Measurements from ENCODE around the gene HSBP1L1.
"Not testable (repeated sequence)": the region's sequence is repeated elsewhere in the genome, so short reads cannot be mapped to it uniquely, and the experiment has no call there.

Gene HSBP1L1

GRCh38 chr18:79989195-79989497 is 24.7 kb downstream of the HSBP1L1 start:
- no peak for DNase-seq
- Mint-ChIP-seq H3K27ac (peak overlapping the region; percentile 95), H3K4me1 (ENCODE audit: low read depth) (peaks cover 34% of the 10 kb centered on the region), H3K27me3 (no peaks in the 10 kb centered on the region), H3K4me3 (peak overlapping the region; percentile 94), H3K36me3 (ENCODE audit: low read depth) (peaks cover 40% of the 10 kb centered on the region), H3K9me3 (no peaks in the 10 kb centered on the region)

GRCh38 chr18:79991494-79991893 is 27.1 kb downstream of the HSBP1L1 start:
- no peak overlapping the region for H3K4me3 Mint-ChIP-seq
- no peak overlapping the region for H3K27ac Mint-ChIP-seq

GRCh38 chr18:79999701-80000100 is 35.3 kb downstream of the HSBP1L1 start:
- H3K4me3 Mint-ChIP-seq; DNase-seq; H3K27ac Mint-ChIP-seq; H3K4me1 Mint-ChIP-seq (ENCODE audit: low read depth); H3K27me3 Mint-ChIP-seq: not testable (repeated sequence)
- peaks cover 14% of the 10 kb centered on the region for H3K36me3 Mint-ChIP-seq (ENCODE audit: low read depth)
- peaks cover 17% of the 10 kb centered on the region for H3K9me3 Mint-ChIP-seq

More at GRCh38 chr18:79991494-79991893, 27.1 kb downstream of the HSBP1L1 start:
- Mint-ChIP-seq H3K36me3 (ENCODE audit: low read depth) (peaks cover 18% of the 10 kb centered on the region), H3K27me3 (no peaks in the 10 kb centered on the region), H3K4me1 (ENCODE audit: low read depth) (peaks cover 13% of the 10 kb centered on the region), H3K9me3 (no peaks in the 10 kb centered on the region)
- DNase-seq: no peak

- peaks cover 17% of the 10 kb centered on the region for H3K9me3 Mint-ChIP-seq
- peaks cover 14% of the 10 kb centered on the region for H3K36me3 Mint-ChIP-seq (ENCODE audit: low read depth)
- H3K27me3 Mint-ChIP-seq: no peaks in the 10 kb centered on the region
- no peak overlapping the region for H3K27ac Mint-ChIP-seq
- no peak overlapping the region for H3K4me3 Mint-ChIP-seq
- H3K4me1 Mint-ChIP-seq (ENCODE audit: low read depth): peaks cover 3% of the 10 kb centered on the region
- DNase-seq: no peak
These were observed 36.4 kb downstream of the HSBP1L1 start for GRCh38 chr18:80000877-80001276.

- no peak for DNase-seq
- peaks cover 20% of the 10 kb centered on the region for H3K9me3 Mint-ChIP-seq
- no peaks in the 10 kb centered on the region for H3K27me3 Mint-ChIP-seq
- H3K27ac Mint-ChIP-seq: no peak overlapping the region
- H3K36me3 Mint-ChIP-seq (ENCODE audit: low read depth): peaks cover 14% of the 10 kb centered on the region
- H3K4me1 Mint-ChIP-seq (ENCODE audit: low read depth): peaks cover 3% of the 10 kb centered on the region
- no peak overlapping the region for H3K4me3 Mint-ChIP-seq
These were observed 38.0 kb downstream of the HSBP1L1 start for GRCh38 chr18:80002468-80002867.

- no peak overlapping the region for H3K4me3 Mint-ChIP-seq
- peaks cover 27% of the 10 kb centered on the region for H3K9me3 Mint-ChIP-seq
- peaks cover 21% of the 10 kb centered on the region for H3K36me3 Mint-ChIP-seq (ENCODE audit: low read depth)
- peaks cover 2% of the 10 kb centered on the region for H3K4me1 Mint-ChIP-seq (ENCODE audit: low read depth)
- no peak for DNase-seq
- no peaks in the 10 kb centered on the region for H3K27me3 Mint-ChIP-seq
- H3K27ac Mint-ChIP-seq: no peak overlapping the region
These were observed 40.3 kb downstream of the HSBP1L1 start for GRCh38 chr18:80004600-80005342.

- peaks cover 29% of the 10 kb centered on the region for H3K9me3 Mint-ChIP-seq
- no peak for DNase-seq
- peaks cover 21% of the 10 kb centered on the region for H3K36me3 Mint-ChIP-seq (ENCODE audit: low read depth)
- no peak overlapping the region for H3K27ac Mint-ChIP-seq
- H3K4me1 Mint-ChIP-seq (ENCODE audit: low read depth): no peaks in the 10 kb centered on the region
- no peak overlapping the region for H3K4me3 Mint-ChIP-seq
- no peaks in the 10 kb centered on the region for H3K27me3 Mint-ChIP-seq
These were observed 42.3 kb downstream of the HSBP1L1 start for GRCh38 chr18:80006724-80007123.

- Mint-ChIP-seq H3K27me3 (no peaks in the 10 kb centered on the region), H3K4me1 (ENCODE audit: low read depth) (no peaks in the 10 kb centered on the region), H3K9me3 (peaks cover 36% of the 10 kb centered on the region), H3K27ac (no peak overlapping the region), H3K36me3 (ENCODE audit: low read depth) (peaks cover 31% of the 10 kb centered on the region), H3K4me3 (no peak overlapping the region)
- no peak for DNase-seq
These were observed 45.5 kb downstream of the HSBP1L1 start for GRCh38 chr18:80009661-80010550.

- H3K4me1 Mint-ChIP-seq (ENCODE audit: low read depth): no peaks in the 10 kb centered on the region
- peaks cover 31% of the 10 kb centered on the region for H3K36me3 Mint-ChIP-seq (ENCODE audit: low read depth)
- no peak overlapping the region for H3K27ac Mint-ChIP-seq
- H3K9me3 Mint-ChIP-seq: peaks cover 36% of the 10 kb centered on the region
- H3K4me3 Mint-ChIP-seq: no peak overlapping the region
- no peak for DNase-seq
- no peaks in the 10 kb centered on the region for H3K27me3 Mint-ChIP-seq
These were observed 46.1 kb downstream of the HSBP1L1 start for GRCh38 chr18:80010551-80010906.

- not testable (repeated sequence) for DNase-seq; H3K4me3 Mint-ChIP-seq; H3K4me1 Mint-ChIP-seq (ENCODE audit: low read depth); H3K27me3 Mint-ChIP-seq; H3K27ac Mint-ChIP-seq
- Mint-ChIP-seq H3K9me3 (peaks cover 34% of the 10 kb centered on the region), H3K36me3 (ENCODE audit: low read depth) (peaks cover 31% of the 10 kb centered on the region)
These were observed 47.2 kb downstream of the HSBP1L1 start for GRCh38 chr18:80011496-80012137.

GRCh38 chr18:80012714-80013113 is 48.3 kb downstream of the HSBP1L1 start:
- H3K4me1 Mint-ChIP-seq (ENCODE audit: low read depth): no peaks in the 10 kb centered on the region

More at GRCh38 chr18:80012714-80013113, 48.3 kb downstream of the HSBP1L1 start:
- Mint-ChIP-seq H3K4me3 (no peak overlapping the region), H3K27me3 (no peaks in the 10 kb centered on the region), H3K27ac (no peak overlapping the region), H3K36me3 (ENCODE audit: low read depth) (peaks cover 31% of the 10 kb centered on the region), H3K9me3 (peaks cover 34% of the 10 kb centered on the region)
- no peak for DNase-seq
